GM18909 (cell line): Measurements from ENCODE around the gene NLK.
"Not testable (repeated sequence)": the region's sequence is repeated elsewhere in the genome, so short reads cannot be mapped to it uniquely, and the experiment has no call there.

Source experiments
- ATAC-seq: cut with Tn5 transposase; IDR thresholded peaks from one replicate; pipeline ENCODE4 v1.9.1; 2021; ENCODE audit warnings: mild to moderate bottlenecking; ENCODE audit not compliant: unreplicated experiment, poor library complexity

NLK gene

GRCh38 chr17:28141773-28142172 lies 99.3 kb downstream of the NLK start:
- ATAC-seq, result no peak

GRCh38 chr17:28142305-28142704 lies 99.8 kb downstream of the NLK start:
- ATAC-seq, result no peak

DNA sequence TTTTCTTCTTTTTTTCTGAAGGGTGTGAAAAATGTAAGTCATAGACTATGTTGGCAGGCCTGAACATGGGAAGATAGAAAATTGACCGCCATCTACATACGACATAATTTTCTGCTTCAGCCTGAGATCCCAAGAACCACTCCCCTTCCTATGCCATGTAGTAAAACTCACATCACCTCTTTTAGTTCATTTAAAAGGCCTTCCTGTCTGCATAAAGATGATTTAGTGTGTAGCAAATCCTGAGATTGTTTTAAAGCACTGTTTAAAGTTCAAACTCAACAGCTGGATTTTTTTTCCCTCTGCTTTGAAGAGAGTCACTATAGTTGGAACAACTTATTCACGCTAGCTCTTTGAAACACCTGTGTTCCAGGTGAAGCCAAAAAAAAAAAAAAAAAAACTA lies 101.5 kb downstream of the NLK start:
- no peak for ATAC-seq

GRCh38 chr17:28145348-28145747 lies 102.9 kb downstream of the NLK start:
- ATAC-seq, result no peak

- ATAC-seq, result no peak
Observed at GRCh38 chr17:28147017-28147416, 104.5 kb downstream of the NLK start.

- no peak for ATAC-seq
Observed at GRCh38 chr17:28151001-28151400, 108.5 kb downstream of the NLK start.

GRCh38 chr17:28154214-28154613 lies 111.7 kb downstream of the NLK start:
- no peak for ATAC-seq

- ATAC-seq, result not testable (repeated sequence)
Observed at GRCh38 chr17:28155405-28155804, 112.9 kb downstream of the NLK start.

- no peak for ATAC-seq
Observed at GRCh38 chr17:28159004-28159403, 116.5 kb downstream of the NLK start.

GRCh38 chr17:28159924-28160323 lies 117.4 kb downstream of the NLK start:
- no peak for ATAC-seq

GRCh38 chr17:28160610-28161009 lies 118.1 kb downstream of the NLK start:
- ATAC-seq, result no peak

GRCh38 chr17:28161311-28161710 lies 118.8 kb downstream of the NLK start:
- ATAC-seq, result no peak

- ATAC-seq, result no peak
Observed at GRCh38 chr17:28166478-28166877, 124.0 kb downstream of the NLK start.

DNA sequence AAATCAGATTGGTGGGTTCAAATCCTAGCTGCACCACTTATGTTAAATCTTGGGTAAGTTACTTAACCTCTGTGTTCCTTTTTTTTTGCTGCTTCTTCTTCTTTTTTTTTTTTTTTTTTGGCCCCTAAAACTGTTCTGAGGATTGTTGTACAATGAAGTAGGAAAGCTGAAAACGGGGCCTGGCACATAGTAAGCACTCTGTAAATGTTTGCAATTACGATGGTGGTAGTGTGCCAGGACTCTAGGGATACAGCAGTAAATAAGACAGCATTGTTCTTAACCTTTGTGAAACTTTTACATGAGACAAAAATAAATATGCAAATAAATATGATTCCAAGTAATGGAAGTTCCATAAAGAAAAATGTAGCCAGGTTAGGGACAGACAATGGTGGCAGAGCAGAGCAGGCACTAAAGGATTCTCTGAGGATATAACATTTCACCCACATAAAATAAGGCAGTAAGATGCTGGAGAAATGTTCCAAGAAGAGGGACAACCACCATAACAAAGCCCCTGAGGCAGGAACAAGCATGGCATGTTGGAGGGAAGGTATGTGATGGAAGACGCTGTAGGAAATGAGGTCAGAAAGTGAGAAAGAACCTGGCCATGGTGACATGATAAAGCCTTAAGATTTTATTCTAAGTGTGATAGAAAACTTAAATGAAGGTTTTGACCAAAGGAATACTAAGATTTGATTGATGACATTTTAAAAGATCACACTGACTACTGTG lies 127.3 kb downstream of the NLK start:
- ATAC-seq, result no peak

- no peak for ATAC-seq
Observed at GRCh38 chr17:28170771-28171170, 128.3 kb downstream of the NLK start.

DNA sequence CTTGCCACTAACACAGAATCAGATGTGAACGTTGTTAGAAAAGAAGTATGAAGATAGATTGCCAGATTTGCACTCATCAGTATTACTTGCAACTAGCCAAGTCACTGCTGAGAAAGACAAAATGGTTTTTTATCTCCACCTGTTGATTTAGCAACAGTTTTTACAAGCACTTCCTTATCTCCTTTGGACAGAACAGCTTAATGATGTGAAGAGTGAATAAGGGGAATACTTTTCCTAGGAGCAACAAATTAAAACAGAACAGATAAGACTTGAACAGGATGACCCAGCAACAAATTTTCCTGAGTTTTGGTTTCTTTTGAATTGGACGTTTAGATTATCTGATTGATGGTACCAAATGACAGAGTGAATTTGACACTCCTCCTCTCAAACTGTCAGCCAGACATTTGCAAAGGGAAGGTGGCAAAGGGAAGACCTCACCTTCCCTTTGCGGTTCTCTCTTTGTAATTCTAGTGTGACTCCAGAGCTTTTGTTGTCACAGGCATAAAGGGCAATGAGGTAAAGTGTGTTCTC lies 130.6 kb downstream of the NLK start:
- no peak for ATAC-seq

- no peak for ATAC-seq
Observed at GRCh38 chr17:28173801-28174200, 131.3 kb downstream of the NLK start.

- no peak for ATAC-seq
Observed at GRCh38 chr17:28174352-28175046, 132.0 kb downstream of the NLK start.

DNA sequence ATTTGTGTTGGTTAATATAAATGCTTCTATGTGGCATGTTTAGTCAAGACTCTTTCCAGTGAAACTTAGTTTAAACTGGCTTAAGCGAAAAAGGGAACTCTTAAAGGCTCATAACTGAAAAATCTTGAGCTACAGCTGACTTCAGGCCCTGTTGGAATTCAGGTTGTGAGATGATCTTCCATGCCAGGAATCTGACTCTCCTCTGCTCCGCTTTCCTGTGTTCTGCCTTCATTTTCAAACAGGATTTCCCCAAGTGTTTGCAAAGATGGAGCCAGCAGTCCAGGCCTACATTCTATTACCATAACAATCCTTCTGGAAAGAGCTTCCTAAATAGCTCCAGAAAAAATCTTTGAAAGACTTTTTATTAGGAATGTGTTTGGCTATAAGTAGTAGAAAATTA lies 134.9 kb downstream of the NLK start:
- ATAC-seq, result no peak

DNA sequence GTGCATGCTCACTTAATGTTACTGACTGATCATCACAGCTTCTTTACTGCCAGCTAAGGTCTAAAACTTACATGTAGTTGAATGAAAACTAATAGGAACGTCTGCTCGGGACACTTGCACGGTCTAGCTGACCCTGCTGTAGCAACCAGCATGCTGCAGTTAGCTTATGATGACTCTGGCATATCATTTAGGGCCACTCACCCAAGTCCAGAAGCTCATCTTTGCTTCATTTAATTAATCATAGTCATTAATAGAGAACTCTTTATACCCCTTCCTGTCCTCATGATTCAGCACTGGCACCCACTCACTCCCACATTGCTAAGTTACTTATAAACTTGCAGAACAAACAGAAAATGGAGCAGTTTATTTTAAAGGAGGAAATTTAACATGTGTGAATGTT lies 136.3 kb downstream of the NLK start:
- ATAC-seq, result no peak

- ATAC-seq, result no peak
Observed at GRCh38 chr17:28180449-28180848, 138.0 kb downstream of the NLK start.

GRCh38 chr17:28181568-28181967 lies 139.1 kb downstream of the NLK start:
- no peak for ATAC-seq
